GM18508 (cell line): ENCODE results near the gene GDF15.

Experiments used
- ATAC-seq: cut with Tn5 transposase; IDR thresholded peaks from one replicate; pipeline ENCODE4 v1.9.1; 2021; ENCODE audit warnings: moderate number of reproducible peaks; ENCODE audit not compliant: insufficient read depth, unreplicated experiment

GDF15 gene

GRCh38 chr19:18416778-18417249, 30.9 kb downstream of the GDF15 start:
- no peak for ATAC-seq

- ATAC-seq: no peak
Observed at GRCh38 chr19:18417250-18418028, 31.5 kb downstream of the GDF15 start.

- no peak for ATAC-seq
Observed at GRCh38 chr19:18418029-18418482, 32.1 kb downstream of the GDF15 start.

GRCh38 chr19:18418483-18419194, 32.7 kb downstream of the GDF15 start:
- no peak for ATAC-seq

- ATAC-seq: no peak
Observed at GRCh38 chr19:18419195-18419698, 33.3 kb downstream of the GDF15 start, which contains the start of gene SSBP4. Gene SSBP4 (plus strand): TSS chr19:18419398. CDS start chr19:18419649, 251 bp downstream.

GRCh38 chr19:18419699-18420460, 33.9 kb downstream of the GDF15 start:
- no peak for ATAC-seq

- no peak for ATAC-seq
Observed at GRCh38 chr19:18420930-18421329, 35.0 kb downstream of the GDF15 start.

GRCh38 chr19:18421371-18421959, 35.5 kb downstream of the GDF15 start:
- no peak for ATAC-seq

- ATAC-seq: no peak
Observed at GRCh38 chr19:18422530-18423191, 36.7 kb downstream of the GDF15 start.

GRCh38 chr19:18423258-18424020, 37.5 kb downstream of the GDF15 start:
- ATAC-seq: no peak

- ATAC-seq: no peak
Observed at GRCh38 chr19:18424122-18424889, 38.3 kb downstream of the GDF15 start.

- no peak for ATAC-seq
Observed at GRCh38 chr19:18424890-18425514, 39.0 kb downstream of the GDF15 start.

- no peak for ATAC-seq
Observed at GRCh38 chr19:18425515-18426415, 39.8 kb downstream of the GDF15 start.

GRCh38 chr19:18426416-18426767, 40.4 kb downstream of the GDF15 start:
- no peak for ATAC-seq

- no peak for ATAC-seq
Observed at GRCh38 chr19:18427080-18427742, 41.3 kb downstream of the GDF15 start.

GRCh38 chr19:18427743-18428113, 41.8 kb downstream of the GDF15 start:
- no peak for ATAC-seq
